MCF 10A (cell line): Measurements from ENCODE around the gene GSTO2. TPM values are rescaled to one million over a fixed set of nuclear protein-coding genes. Genes with fewer than 3 reads are reported as not detected.

Experiments used
- BruUV-seq: library from RNA; stranded (reverse); fragments of 400-500 nt; replicated peaks from 2 replicates; lab custom pipeline; 2021; lab: Mats Ljungman, UMichigan
- CTCF ChIA-PET: fragments of 300-600 bp; sonication (Branson Sonifier 250); formaldehyde crosslinking; extraction: SDS; loops from one replicate; lab custom pipeline; 2021; ENCODE audit warnings: antibody characterized with exemption, inconsistent platforms; lab: Yijun Ruan, JAX
- POLR2A ChIA-PET: fragments of 300-600, 350-650 bp; sonication (Branson Sonifier 250); formaldehyde crosslinking; extraction: SDS; loops from one replicate; lab custom pipeline; 2020; ENCODE audit warnings: antibody characterized with exemption, inconsistent platforms; lab: Yijun Ruan, JAX
- DNase-seq: peaks from one replicate; pipeline ENCODE4 v3.0.0-alpha.2; 2018; ENCODE audit not compliant: unreplicated experiment
- H3K27ac Mint-ChIP-seq: one replicate; pipeline ENCODE4 v1.8.0; 2022; ENCODE audit warnings: mild to moderate bottlenecking, low read depth, mixed read lengths; ENCODE audit not compliant: unreplicated experiment
- H3K27me3 Mint-ChIP-seq: one replicate; pipeline ENCODE4 v1.8.0; 2022; ENCODE audit warnings: mixed read lengths; ENCODE audit not compliant: insufficient read depth, unreplicated experiment
- H3K36me3 Mint-ChIP-seq: one replicate; pipeline ENCODE4 v1.8.0; 2022; ENCODE audit warnings: mild to moderate bottlenecking, moderate library complexity, mixed read lengths; ENCODE audit not compliant: insufficient read depth, unreplicated experiment
- H3K4me1 Mint-ChIP-seq: one replicate; pipeline ENCODE4 v1.8.0; 2022; ENCODE audit warnings: mixed read lengths; ENCODE audit not compliant: insufficient read depth, unreplicated experiment
- H3K4me3 Mint-ChIP-seq: one replicate; pipeline ENCODE4 v1.8.0; 2022; ENCODE audit warnings: mild to moderate bottlenecking, moderate library complexity, mixed read lengths; ENCODE audit not compliant: unreplicated experiment
- H3K9me3 Mint-ChIP-seq: one replicate; pipeline ENCODE4 v1.8.0; 2022; ENCODE audit warnings: mixed read lengths; ENCODE audit not compliant: unreplicated experiment
- intact Hi-C: fragments of 100-400 bp; cut with micrococcal nuclease; formaldehyde crosslinking; loops from 2 replicates; pipeline ENCODE4 v1.14.1; 2022
- total RNA-seq: library from RNA; stranded (reverse); gene quantifications from 2 replicates; pipeline ENCODE4 v1.2.3, GENCODE V29; 2022
- TF ChIP-seq, protein P1 (sequence below): fragments of 200-600 bp; IDR thresholded peaks from one replicate; pipeline ENCODE4 v1.8.0; 2022; ENCODE audit warnings: antibody characterized with exemption, mild to moderate bottlenecking; ENCODE audit not compliant: unreplicated experiment

GSTO2 gene
- total RNA-seq, 1 experiment from 2014 or later: 40.9 TPM

DNA sequence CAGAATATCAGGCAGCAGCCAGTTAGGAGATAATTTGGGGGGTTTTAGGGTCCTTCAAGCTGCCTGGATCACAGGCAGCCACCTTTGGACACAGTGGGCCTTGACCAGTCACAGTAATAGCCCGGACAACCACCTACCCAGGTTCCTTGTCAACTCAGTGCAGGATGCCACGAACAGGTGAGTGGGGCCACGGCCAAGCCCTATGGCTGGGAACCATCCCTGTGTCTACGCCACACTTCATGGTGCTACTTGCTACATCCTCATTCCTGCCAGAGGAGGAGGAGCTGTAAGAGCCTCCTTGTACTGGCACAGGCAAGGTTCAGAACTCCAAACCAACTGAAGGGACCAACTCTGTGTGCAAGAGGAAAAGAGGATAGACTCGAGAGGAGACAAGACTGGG, 49.3 kb downstream of the GSTO2 start:
- DNase-seq: no peak
- H3K27me3 Mint-ChIP-seq: no peaks in the 10 kb centered on the region
- peak overlapping the region; percentile 93 for H3K27ac Mint-ChIP-seq
- intact Hi-C loops: no loop called here
- no peak overlapping the region for H3K4me3 Mint-ChIP-seq
- peaks cover 57% of the 10 kb centered on the region for H3K4me1 Mint-ChIP-seq
- H3K9me3 Mint-ChIP-seq: no peaks in the 10 kb centered on the region
- no TSS peak for BruUV-seq
- H3K36me3 Mint-ChIP-seq: peaks cover 47% of the 10 kb centered on the region
- CTCF ChIA-PET: interaction anchor here (1.0 to 13.8 kb wide), 10 partner anchors 11 to 43 kb away, joined by 3 to 143 read pairs (median 11); partner anchors contain the start of gene CFAP58
- TF ChIP-seq, protein P1, sequence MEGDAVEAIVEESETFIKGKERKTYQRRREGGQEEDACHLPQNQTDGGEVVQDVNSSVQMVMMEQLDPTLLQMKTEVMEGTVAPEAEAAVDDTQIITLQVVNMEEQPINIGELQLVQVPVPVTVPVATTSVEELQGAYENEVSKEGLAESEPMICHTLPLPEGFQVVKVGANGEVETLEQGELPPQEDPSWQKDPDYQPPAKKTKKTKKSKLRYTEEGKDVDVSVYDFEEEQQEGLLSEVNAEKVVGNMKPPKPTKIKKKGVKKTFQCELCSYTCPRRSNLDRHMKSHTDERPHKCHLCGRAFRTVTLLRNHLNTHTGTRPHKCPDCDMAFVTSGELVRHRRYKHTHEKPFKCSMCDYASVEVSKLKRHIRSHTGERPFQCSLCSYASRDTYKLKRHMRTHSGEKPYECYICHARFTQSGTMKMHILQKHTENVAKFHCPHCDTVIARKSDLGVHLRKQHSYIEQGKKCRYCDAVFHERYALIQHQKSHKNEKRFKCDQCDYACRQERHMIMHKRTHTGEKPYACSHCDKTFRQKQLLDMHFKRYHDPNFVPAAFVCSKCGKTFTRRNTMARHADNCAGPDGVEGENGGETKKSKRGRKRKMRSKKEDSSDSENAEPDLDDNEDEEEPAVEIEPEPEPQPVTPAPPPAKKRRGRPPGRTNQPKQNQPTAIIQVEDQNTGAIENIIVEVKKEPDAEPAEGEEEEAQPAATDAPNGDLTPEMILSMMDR: no peak
- POLR2A ChIA-PET: interaction anchor here (0.6 to 8.5 kb wide), 12 partner anchors 9 to 63 kb away, joined by 3 to 146 read pairs (median 8); partner anchors contain the start of genes GSTO1 and ITPRIP

DNA sequence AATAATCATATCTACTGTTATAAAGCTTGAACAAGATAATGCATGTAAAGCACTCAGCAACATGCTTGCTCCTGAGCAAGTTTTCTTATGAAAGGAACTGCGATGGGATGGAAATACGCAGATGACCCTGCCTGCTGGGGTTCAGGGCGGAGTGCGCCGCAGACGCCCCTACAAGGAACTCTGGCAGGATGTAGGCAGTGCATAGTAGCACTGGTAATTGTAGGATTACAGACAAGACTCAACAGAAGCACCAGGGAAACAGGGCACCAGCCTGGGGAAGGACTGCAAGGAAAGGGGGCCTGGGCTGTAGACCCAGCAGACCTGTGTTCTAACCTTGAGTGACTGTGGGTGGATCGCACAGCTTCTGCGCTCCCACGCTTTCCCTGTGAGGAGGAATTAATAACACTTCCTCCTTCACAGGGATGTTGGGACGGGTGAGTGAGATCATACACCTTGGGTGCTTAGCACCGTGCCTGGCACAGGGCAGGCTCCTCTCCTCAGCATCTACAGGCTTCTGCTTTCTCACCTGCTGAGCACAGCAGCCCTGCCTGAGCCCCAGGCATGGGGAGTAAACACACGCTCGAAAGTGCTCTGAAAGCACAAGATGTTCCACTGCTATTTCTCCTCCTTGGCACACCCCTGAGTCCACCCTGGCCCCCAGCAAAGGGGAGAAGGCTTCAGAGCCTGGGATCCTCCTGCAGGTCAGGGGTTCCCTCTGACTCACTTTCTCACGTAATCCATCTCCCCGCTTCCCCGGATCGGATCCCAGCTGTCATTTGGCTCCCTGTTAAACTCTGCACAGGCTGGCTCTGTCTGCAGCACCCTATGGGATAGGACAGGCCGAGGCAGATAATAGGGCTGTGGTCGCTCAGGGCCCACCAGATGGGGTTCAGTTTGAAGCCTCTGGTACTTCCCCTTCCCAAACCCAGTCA, 50.1 kb downstream of the GSTO2 start:
- ChIA-PET POLR2A (interaction anchor here (0.6 to 8.5 kb wide), 14 partner anchors 10 to 64 kb away, joined by 3 to 146 read pairs (median 6); partner anchors contain the start of genes GSTO1 and ITPRIP), CTCF (interaction anchor here (1.0 to 13.8 kb wide), 11 partner anchors 10 to 44 kb away, joined by 3 to 143 read pairs (median 9); partner anchors contain the start of gene CFAP58)
- Mint-ChIP-seq H3K27me3 (no peaks in the 10 kb centered on the region), H3K27ac (peak overlapping the region; percentile 93), H3K4me3 (peak overlapping the region; percentile 22), H3K9me3 (no peaks in the 10 kb centered on the region), H3K36me3 (peaks cover 39% of the 10 kb centered on the region), H3K4me1 (peaks cover 63% of the 10 kb centered on the region)
- TF ChIP-seq, protein P1: no peak
- intact Hi-C loops: no loop called here
- peak; percentile 90 for DNase-seq
- BruUV-seq: no TSS peak

- POLR2A ChIA-PET: interaction anchor here (0.6 to 8.5 kb wide), 10 partner anchors 9 to 235 kb away, joined by 3 to 146 read pairs (median 6); partner anchors contain the start of genes COL17A1 and ITPRIP
- no TSS peak for BruUV-seq
- no peak for DNase-seq
- H3K36me3 Mint-ChIP-seq: peaks cover 23% of the 10 kb centered on the region
- no peaks in the 10 kb centered on the region for H3K27me3 Mint-ChIP-seq
- peaks cover 71% of the 10 kb centered on the region for H3K4me1 Mint-ChIP-seq
- peak overlapping the region; percentile 95 for H3K27ac Mint-ChIP-seq
- TF ChIP-seq, protein P1: no peak
- CTCF ChIA-PET: interaction anchor here (0.9 to 13.8 kb wide), 14 partner anchors 9 to 52 kb away, joined by 3 to 143 read pairs (median 7); partner anchors contain the start of genes CFAP58 and ITPRIP
- intact Hi-C loops: no loop called here
- no peak overlapping the region for H3K4me3 Mint-ChIP-seq
- H3K9me3 Mint-ChIP-seq: no peaks in the 10 kb centered on the region
These were observed 52.2 kb downstream of the GSTO2 start for GRCh38 chr10:104321226-104321625.
